OCI-LY1 (cell line): Measurements from ENCODE around the gene TDRKH.

Source experiments
- H2AFZ ChIP-seq: fragments of 200-600 bp; sonication (generic), shearing (Covaris generic); 2 replicates; pipeline ENCODE4 v1.6.0; 2014; ENCODE audit warnings: antibody characterized with exemption, mild to moderate bottlenecking, low read length
- H3F3A ChIP-seq: fragments of 200-600 bp; sonication (generic), shearing (Covaris generic); 2 replicates; pipeline ENCODE4 v1.6.0; 2014; ENCODE audit warnings: mild to moderate bottlenecking, antibody characterized with exemption, low read length, moderate library complexity; ENCODE audit not compliant: insufficient read depth
- H3K27ac ChIP-seq: fragments of 200-600 bp; sonication (generic); 2 replicates; pipeline ENCODE4 v1.5.1; 2014; ENCODE audit warnings: low read length, mixed run types, mild to moderate bottlenecking, low read depth; ENCODE audit not compliant: poor library complexity, severe bottlenecking
- H3K27me3 ChIP-seq: fragments of 200-600 bp; sonication (generic); 2 replicates; pipeline ENCODE4 v1.6.0; 2014; ENCODE audit warnings: antibody characterized with exemption, mild to moderate bottlenecking, low read length, moderate library complexity; ENCODE audit not compliant: insufficient read depth
- H3K36me3 ChIP-seq: fragments of 200-600 bp; sonication (generic); 2 replicates; pipeline ENCODE4 v1.6.1; 2014; ENCODE audit warnings: mild to moderate bottlenecking, antibody characterized with exemption, low read length, moderate library complexity, mixed read lengths; ENCODE audit not compliant: insufficient read depth
- H3K4me1 ChIP-seq: fragments of 200-600 bp; sonication (generic); 2 replicates; pipeline ENCODE4 v1.5.1; 2014; ENCODE audit warnings: mild to moderate bottlenecking, low read length, moderate library complexity; ENCODE audit not compliant: insufficient read depth, severe bottlenecking
- H3K4me2 ChIP-seq: fragments of 200-600 bp; sonication (generic), shearing (Covaris generic); 2 replicates; pipeline ENCODE4 v1.6.1; 2014; ENCODE audit warnings: low read length
- H3K4me3 ChIP-seq: fragments of 200-600 bp; sonication (generic); 2 replicates; pipeline ENCODE4 v1.5.1; 2014; ENCODE audit warnings: low read length, low read depth, mild to moderate bottlenecking, mixed read lengths; ENCODE audit not compliant: poor library complexity, severe bottlenecking
- H3K79me2 ChIP-seq: fragments of 200-600 bp; shearing (Covaris generic); 2 replicates; pipeline ENCODE4 v1.6.1; 2016; ENCODE audit warnings: mixed run types, low read length, mixed read lengths; ENCODE audit not compliant: insufficient read depth
- H3K9ac ChIP-seq: fragments of 200-600 bp; sonication (generic), shearing (Covaris generic); 2 replicates; pipeline ENCODE4 v1.6.1; 2014; ENCODE audit warnings: mild to moderate bottlenecking, low read length, mixed read lengths
- H3K9me2 ChIP-seq: fragments of 200-600 bp; sonication (generic), shearing (Covaris generic); 2 replicates; pipeline ENCODE4 v1.6.1; 2014; ENCODE audit warnings: low read depth, mild to moderate bottlenecking, low read length, mixed read lengths
- H3K9me3 ChIP-seq: fragments of 200-600 bp; shearing (Covaris generic); 2 replicates; pipeline ENCODE4 v1.6.1; 2014; ENCODE audit warnings: low read length, mixed read lengths
- H4K20me1 ChIP-seq: fragments of 200-600 bp; sonication (generic), shearing (Covaris generic); 2 replicates; pipeline ENCODE4 v1.6.0; 2016; ENCODE audit warnings: mild to moderate bottlenecking, low read length; ENCODE audit not compliant: insufficient read depth
- EZH2 ChIP-seq: fragments of 200-600 bp; sonication (generic), shearing (Covaris generic); IDR thresholded peaks from 2 replicates; pipeline ENCODE4 v1.8.0; 2017; ENCODE audit warnings: borderline replicate concordance, mixed run types, mild to moderate bottlenecking, antibody characterized with exemption, low read length, moderate library complexity, mixed read lengths
- TF ChIP-seq, protein P1 (sequence below): fragments of 200-600 bp; sonication (generic), shearing (Covaris generic); IDR thresholded peaks from 2 replicates; pipeline ENCODE4 v1.5.1; 2017; ENCODE audit warnings: mild to moderate bottlenecking, antibody characterized with exemption, low read length, moderate library complexity, mixed read lengths

Gene TDRKH

DNA sequence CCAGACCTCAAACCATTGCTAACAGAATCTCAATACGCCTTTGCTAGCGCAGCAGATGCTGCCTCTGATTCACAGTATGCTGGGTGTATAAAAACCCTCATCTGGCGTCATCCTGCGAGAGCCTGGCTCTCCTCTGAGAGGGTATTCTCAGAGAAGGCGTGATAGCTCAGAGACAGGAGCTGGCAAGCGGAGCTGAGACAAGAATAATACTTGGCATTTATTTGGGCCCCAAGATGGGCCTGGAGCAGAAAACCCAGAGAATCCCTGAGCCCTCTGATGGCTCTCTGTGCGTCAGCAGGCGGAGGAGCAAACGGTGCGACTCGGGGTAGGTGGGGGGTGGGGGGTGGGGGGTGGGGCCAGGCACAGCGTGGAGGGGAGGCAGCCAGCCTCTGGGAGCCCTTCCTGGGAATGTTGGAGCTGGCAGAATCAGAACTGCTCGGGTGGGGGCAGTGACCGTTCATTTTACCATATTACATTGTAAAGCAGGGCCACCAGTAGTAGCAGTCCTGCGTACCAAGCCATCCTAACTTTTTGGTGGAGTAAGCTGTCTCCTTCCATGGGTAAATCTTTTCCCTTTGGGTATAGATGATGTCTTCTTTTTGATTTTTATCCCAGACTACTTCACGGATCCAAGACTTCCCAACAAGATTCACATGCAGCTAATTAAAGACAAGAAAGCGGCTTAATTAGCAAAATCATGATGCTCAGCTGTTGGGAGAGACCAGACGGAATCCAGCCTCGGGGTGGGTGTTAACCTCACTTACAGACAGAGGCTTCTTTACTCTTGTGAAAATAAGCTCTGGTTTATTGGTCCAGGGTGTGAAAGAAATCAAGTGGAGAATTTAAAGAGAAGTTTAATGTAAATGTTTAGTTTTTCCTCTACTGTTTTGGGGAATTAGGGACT, 61.9 kb downstream of the TDRKH start:
- no peaks in the 10 kb centered on the region for H3F3A ChIP-seq
- no peaks in the 10 kb centered on the region for H3K4me1 ChIP-seq
- no peaks in the 10 kb centered on the region for H3K9me3 ChIP-seq
- no peaks in the 10 kb centered on the region for H4K20me1 ChIP-seq
- no peak overlapping the region for H2AFZ ChIP-seq
- no peak overlapping the region for H3K4me2 ChIP-seq
- H3K36me3 ChIP-seq = no peaks in the 10 kb centered on the region
- TF ChIP-seq, protein P1, sequence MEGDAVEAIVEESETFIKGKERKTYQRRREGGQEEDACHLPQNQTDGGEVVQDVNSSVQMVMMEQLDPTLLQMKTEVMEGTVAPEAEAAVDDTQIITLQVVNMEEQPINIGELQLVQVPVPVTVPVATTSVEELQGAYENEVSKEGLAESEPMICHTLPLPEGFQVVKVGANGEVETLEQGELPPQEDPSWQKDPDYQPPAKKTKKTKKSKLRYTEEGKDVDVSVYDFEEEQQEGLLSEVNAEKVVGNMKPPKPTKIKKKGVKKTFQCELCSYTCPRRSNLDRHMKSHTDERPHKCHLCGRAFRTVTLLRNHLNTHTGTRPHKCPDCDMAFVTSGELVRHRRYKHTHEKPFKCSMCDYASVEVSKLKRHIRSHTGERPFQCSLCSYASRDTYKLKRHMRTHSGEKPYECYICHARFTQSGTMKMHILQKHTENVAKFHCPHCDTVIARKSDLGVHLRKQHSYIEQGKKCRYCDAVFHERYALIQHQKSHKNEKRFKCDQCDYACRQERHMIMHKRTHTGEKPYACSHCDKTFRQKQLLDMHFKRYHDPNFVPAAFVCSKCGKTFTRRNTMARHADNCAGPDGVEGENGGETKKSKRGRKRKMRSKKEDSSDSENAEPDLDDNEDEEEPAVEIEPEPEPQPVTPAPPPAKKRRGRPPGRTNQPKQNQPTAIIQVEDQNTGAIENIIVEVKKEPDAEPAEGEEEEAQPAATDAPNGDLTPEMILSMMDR = no peak
- no peak for TF ChIP-seq EZH2
- no peak overlapping the region for H3K4me3 ChIP-seq
- no peak overlapping the region for H3K9ac ChIP-seq
- no peaks in the 10 kb centered on the region for H3K9me2 ChIP-seq
- H3K79me2 ChIP-seq = no peaks in the 10 kb centered on the region
- H3K27ac ChIP-seq = no peak overlapping the region
- H3K27me3 ChIP-seq = 0 out of 2 replicates have a peak, but pooled peaks cover 3% of the 10 kb centered on the region

DNA sequence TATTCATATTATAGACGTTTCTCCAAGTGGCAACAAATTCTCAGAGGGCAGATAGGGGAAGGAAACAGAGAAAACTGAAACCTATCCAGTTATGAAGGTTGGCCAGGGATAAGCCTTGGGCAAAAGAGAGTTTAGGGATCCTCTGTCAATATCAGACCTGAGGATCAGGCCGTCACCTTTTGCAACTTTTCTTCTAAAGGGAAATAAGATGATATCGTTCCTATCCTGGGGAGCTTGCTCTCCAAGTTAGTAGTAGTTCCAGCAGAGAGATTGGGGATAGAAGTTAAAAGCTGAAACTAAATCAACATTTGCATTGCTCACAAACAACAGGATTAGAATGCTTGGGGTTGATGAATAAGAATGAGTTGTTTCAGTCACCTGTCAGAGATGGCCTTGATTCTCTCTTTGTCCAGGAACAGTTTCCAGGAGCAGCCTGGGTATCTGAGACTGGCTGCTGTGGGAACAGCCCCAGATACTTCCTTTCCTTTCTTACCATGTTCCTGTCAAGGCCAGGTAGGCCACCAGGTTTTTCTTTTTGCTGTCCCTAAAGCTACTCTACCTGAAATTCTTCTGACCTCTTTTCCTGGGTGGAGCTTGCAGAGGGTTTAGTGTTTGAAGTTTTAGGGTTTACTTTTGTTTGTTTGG, 66.5 kb downstream of the TDRKH start:
- Histone ChIP-seq H3K27me3 (no peaks in the 10 kb centered on the region; the same call in 1 of the 2 replicates), H3K9me3 (no peaks in the 10 kb centered on the region), H2AFZ (no peak overlapping the region), H3F3A (no peaks in the 10 kb centered on the region), H3K36me3 (no peaks in the 10 kb centered on the region), H3K79me2 (no peaks in the 10 kb centered on the region), H3K9me2 (no peaks in the 10 kb centered on the region), H4K20me1 (no peaks in the 10 kb centered on the region), H3K9ac (no peak overlapping the region), H3K4me3 (no peak overlapping the region), H3K4me2 (no peak overlapping the region), H3K4me1 (peaks cover 5% of the 10 kb centered on the region), H3K27ac (no peak overlapping the region)
- TF ChIP-seq EZH2 = no peak
- TF ChIP-seq, protein P1 = no peak
